BLaER1 (cell line): ENCODE results near the gene ACOX3.

Experiments used
- H3K27ac ChIP-seq: shearing (Covaris generic); formaldehyde crosslinking; 2 replicates; pipeline ENCODE4 v1.8.1; 2022
- H3K27me3 ChIP-seq: shearing (Covaris generic); formaldehyde crosslinking; 2 replicates; pipeline ENCODE4 v1.8.1; 2022
- H3K36me3 ChIP-seq: shearing (Covaris generic); formaldehyde crosslinking; 2 replicates; pipeline ENCODE4 v1.8.1; 2022
- H3K4me1 ChIP-seq: shearing (Covaris generic); formaldehyde crosslinking; 2 replicates; pipeline ENCODE4 v1.8.1; 2022
- H3K4me2 ChIP-seq: shearing (Covaris generic); formaldehyde crosslinking; 2 replicates; pipeline ENCODE4 v1.8.1; 2022
- H3K4me3 ChIP-seq: shearing (Covaris generic); formaldehyde crosslinking; 2 replicates; pipeline ENCODE4 v1.8.1; 2022
- H3K9ac ChIP-seq: shearing (Covaris generic); formaldehyde crosslinking; 2 replicates; pipeline ENCODE4 v1.8.1; 2022
- H3K9me3 ChIP-seq: shearing (Covaris generic); formaldehyde crosslinking; 2 replicates; pipeline ENCODE4 v1.8.1; 2022
- H4K20me1 ChIP-seq: shearing (Covaris generic); formaldehyde crosslinking; 2 replicates; pipeline ENCODE4 v1.8.1; 2022
- Cebpa-rat ChIP-seq: shearing (Covaris generic); IDR thresholded peaks from 2 replicates; pipeline ENCODE4 v1.8.1; 2022

The ACOX3 gene

DNA sequence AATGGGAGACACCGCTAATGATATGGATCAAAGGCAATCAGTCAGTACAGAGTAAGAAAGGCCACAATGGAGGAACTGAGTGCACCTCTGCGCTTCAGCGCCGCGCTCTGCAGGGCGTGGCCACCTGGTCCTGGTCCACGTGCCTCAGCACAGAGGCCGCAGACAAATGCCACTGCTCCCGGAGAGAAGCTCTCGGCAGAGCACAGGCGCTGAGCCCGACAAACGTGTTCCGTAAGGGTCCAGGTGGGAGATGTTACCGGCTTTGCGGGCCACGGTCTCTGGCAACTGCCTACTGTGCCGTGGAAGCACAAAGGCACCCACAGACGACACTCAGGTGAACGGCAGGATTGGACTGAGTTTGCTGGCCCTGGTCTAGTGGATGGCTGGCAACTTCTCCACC, 68.9 kb downstream of the ACOX3 start:
- no peaks in the 10 kb centered on the region for H3K27me3 ChIP-seq
- peaks cover 12% of the 10 kb centered on the region for H4K20me1 ChIP-seq
- H3K4me2 ChIP-seq: peak overlapping the region; percentile 99
- no peaks in the 10 kb centered on the region for H3K9me3 ChIP-seq
- H3K36me3 ChIP-seq: peaks cover 72% of the 10 kb centered on the region
- no peak for TF ChIP-seq Cebpa-rat
- H3K4me3 ChIP-seq: no peak overlapping the region
- peaks cover 76% of the 10 kb centered on the region for H3K4me1 ChIP-seq
- H3K9ac ChIP-seq: no peak overlapping the region
- no peak overlapping the region for H3K27ac ChIP-seq

DNA sequence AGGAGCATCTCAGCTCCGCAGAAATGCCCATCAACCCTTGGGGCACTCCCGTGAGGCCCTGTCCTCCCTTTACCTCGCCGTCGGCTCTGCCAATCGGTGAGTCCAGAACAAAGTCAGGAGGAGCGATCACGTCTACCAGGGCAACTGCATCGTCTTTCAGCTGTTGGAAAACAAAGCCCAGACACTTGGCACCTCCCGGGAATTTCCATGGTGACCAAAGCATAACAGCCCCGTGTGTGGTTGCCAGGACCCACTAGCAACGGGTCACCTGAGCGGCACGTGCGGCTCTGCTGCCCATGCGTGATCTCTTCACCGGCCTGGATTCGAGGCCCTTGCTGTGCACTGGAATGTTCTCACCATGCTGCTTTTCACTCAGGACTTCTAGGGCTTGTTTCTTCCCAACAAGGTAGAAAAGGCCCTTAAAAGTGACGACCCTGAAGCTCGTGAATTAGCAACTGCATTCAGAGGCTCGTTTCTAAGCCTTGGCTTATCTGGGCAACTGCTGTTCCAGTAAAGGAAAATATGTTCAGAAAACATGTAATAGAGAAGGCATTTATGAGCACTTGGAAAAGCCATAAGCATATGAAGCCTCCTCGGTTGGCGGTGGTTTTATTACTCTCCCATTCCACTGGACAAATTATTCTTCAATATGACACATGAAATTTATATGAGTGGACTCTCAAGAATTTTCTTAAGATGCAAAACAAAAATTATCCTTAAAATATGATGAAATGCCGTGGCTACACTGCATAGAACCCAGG, 69.5 kb downstream of the ACOX3 start:
- H4K20me1 ChIP-seq: peaks cover 12% of the 10 kb centered on the region
- H3K4me1 ChIP-seq: peaks cover 70% of the 10 kb centered on the region
- TF ChIP-seq Cebpa-rat: no peak
- peaks cover 73% of the 10 kb centered on the region for H3K36me3 ChIP-seq
- H3K9ac ChIP-seq: no peak overlapping the region
- no peaks in the 10 kb centered on the region for H3K27me3 ChIP-seq
- H3K4me2 ChIP-seq: peak overlapping the region; percentile 99
- H3K9me3 ChIP-seq: no peaks in the 10 kb centered on the region
- H3K27ac ChIP-seq: no peak overlapping the region
- H3K4me3 ChIP-seq: no peak overlapping the region

DNA sequence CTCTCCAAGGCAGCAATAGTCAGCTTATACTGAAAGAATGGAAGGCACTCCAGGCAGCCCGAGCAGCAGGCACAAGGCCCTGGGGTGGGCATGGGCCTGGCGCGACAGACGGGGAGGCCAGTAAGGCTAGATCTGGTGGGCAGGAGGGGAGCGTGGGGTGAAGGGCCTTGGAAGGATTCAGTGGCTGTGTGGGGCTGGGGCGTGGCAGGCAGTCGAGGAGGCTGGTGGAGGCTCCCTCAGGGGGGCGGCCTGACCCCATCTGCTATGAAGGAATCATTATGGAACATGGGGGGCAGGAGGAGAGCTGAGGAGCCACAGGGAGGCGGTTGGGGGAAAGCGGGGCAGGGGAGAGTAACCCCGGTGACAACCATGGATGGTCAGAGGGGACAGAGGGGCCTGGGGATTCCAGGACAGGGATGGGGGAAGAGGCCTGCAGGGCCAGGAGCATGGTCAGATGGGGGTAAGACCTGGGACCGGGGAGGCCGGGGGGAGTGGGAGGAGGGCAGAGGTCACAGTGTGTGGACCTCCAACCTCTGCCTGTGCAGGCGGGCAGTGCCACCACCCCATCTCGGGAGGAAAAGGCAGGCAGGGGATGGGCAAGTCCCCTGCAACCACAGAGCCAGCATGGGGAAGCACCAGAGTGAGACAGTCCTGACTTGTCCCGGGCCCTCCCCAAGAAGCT, 70.3 kb downstream of the ACOX3 start:
- Histone ChIP-seq H4K20me1 (peaks cover 15% of the 10 kb centered on the region), H3K4me2 (peak overlapping the region; percentile 99), H3K4me1 (peaks cover 63% of the 10 kb centered on the region), H3K9me3 (no peaks in the 10 kb centered on the region), H3K27me3 (no peaks in the 10 kb centered on the region), H3K4me3 (no peak overlapping the region), H3K36me3 (peaks cover 76% of the 10 kb centered on the region), H3K27ac (no peak overlapping the region), H3K9ac (no peak overlapping the region)
- TF ChIP-seq Cebpa-rat: no peak

DNA sequence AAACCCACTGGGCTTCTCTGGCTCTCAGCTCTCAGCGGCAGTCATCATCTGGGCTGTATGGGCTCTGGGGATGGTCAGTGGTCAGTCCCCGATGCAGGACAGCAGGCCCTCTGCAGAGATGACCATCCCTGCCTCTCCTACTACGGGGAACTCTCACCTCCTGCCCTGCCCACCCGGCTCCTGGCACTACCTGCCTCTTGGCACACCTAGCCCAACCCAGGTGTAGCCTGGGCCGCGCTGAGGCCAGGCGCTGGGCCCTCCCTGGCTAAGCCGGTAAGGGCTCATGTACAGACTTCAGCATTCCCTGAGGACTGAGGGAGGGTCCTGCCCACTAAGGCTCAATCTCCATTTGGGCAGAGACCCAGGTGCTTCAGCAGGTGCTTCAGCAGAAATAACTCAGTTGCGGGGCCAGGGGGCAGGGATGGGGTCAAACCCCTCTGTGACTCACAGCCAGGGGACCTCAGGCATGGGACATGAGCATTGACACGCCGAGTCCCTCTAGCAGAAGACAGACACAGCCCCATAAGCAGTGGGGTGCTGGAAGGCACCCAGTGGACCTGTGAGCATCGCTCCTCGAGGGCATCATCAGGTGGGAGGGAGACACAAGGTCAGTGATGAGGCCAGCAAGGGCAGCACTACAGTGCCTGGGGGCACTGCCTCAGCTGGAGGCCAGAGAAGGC, 71.0 kb downstream of the ACOX3 start:
- no peaks in the 10 kb centered on the region for H3K27me3 ChIP-seq
- TF ChIP-seq Cebpa-rat: no peak

DNA sequence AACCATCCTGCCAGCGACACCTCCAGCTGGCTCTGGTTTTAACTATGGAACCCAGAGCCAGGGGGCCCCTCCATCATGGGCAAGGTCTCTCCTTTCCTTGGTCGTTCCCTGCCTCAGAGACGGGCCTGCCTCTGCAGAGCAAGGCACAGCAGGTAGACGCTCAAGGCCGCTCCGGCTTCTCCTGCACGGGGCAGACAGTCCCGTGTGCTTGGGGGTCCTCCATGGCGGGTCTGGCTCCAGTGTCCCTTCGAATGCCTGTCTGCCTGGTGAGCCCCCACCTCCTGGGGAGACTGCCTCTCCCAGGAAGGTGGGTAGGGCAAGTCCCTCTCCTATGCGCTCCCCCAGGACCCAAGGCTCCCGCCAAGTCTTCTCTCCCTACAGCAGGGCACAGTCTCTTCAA, 71.5 kb downstream of the ACOX3 start:
- TF ChIP-seq Cebpa-rat: no peak
- Histone ChIP-seq H3K9ac (no peak overlapping the region), H3K27me3 (no peaks in the 10 kb centered on the region), H3K27ac (0 out of 2 replicates have a peak overlapping the region, but pooled peaks have one; percentile 18), H3K4me2 (no peak overlapping the region), H3K9me3 (peaks cover 12% of the 10 kb centered on the region), H3K4me1 (peaks cover 50% of the 10 kb centered on the region), H3K4me3 (no peak overlapping the region), H3K36me3 (peaks cover 80% of the 10 kb centered on the region), H4K20me1 (peaks cover 20% of the 10 kb centered on the region)

More for the DNA sequence above, 71.0 kb downstream of the ACOX3 start:
- H4K20me1 ChIP-seq: peaks cover 20% of the 10 kb centered on the region
- H3K4me3 ChIP-seq: no peak overlapping the region
- H3K27ac ChIP-seq: 0 out of 2 replicates have a peak overlapping the region, but pooled peaks have one; percentile 18
- peak overlapping the region; percentile 99; the same call in 1 of the 2 replicates for H3K4me2 ChIP-seq
- no peak overlapping the region for H3K9ac ChIP-seq
- peaks cover 56% of the 10 kb centered on the region for H3K4me1 ChIP-seq
- peaks cover 6% of the 10 kb centered on the region; the same call in 1 of the 2 replicates for H3K9me3 ChIP-seq
- H3K36me3 ChIP-seq: peaks cover 80% of the 10 kb centered on the region

DNA sequence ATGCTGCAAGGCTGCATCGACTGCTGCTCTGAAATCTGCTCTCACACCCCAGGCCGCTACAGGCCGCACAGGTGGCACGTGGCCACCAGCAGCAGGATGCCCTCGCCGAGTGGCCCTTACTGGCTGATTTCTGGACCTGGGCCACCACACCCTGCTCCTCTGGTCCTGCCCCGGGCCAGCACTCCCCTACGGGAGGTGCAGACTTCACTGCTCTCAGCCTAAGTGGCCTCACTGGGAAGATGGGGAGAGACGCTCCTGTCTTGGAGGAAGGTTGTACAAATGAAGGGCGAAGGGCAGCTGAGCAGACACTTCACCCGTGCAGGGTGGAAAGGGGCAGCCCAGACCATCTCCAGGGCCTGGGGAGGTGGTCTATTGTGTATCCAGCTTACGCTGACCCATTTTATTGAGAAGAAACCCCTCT, 72.5 kb downstream of the ACOX3 start:
- H3K27ac ChIP-seq: no peak overlapping the region
- no peak for TF ChIP-seq Cebpa-rat
- no peak overlapping the region for H3K9ac ChIP-seq
- no peaks in the 10 kb centered on the region for H3K27me3 ChIP-seq
- no peak overlapping the region for H3K4me3 ChIP-seq
- H3K9me3 ChIP-seq: peaks cover 21% of the 10 kb centered on the region
- peaks cover 20% of the 10 kb centered on the region for H4K20me1 ChIP-seq
- peaks cover 80% of the 10 kb centered on the region for H3K36me3 ChIP-seq
- H3K4me2 ChIP-seq: no peak overlapping the region
- peaks cover 41% of the 10 kb centered on the region for H3K4me1 ChIP-seq

DNA sequence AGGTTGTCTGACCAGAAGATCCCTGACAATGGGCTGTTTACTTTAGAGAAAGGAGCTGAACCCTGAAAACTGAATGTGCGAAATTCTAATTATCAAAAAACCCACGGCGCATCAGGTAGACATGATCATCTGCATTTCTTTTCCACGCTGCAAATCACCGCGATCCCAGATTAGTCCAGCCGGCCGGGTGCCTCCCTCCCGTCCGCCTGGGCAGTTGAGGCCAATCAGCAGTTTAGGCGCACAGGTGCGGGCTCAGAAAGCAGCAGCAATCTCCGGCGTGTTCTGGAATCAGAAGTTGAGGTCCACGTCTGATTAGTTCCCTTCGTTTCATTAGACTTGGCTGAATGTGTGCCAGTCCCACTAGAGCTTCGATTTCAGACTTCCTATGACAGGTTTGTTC, 73.9 kb downstream of the ACOX3 start:
- Histone ChIP-seq H3K4me1 (peaks cover 26% of the 10 kb centered on the region), H3K9me3 (peaks cover 36% of the 10 kb centered on the region), H3K4me3 (no peak overlapping the region), H3K36me3 (peaks cover 79% of the 10 kb centered on the region), H3K9ac (no peak overlapping the region), H3K4me2 (no peak overlapping the region), H3K27ac (no peak overlapping the region), H4K20me1 (peaks cover 11% of the 10 kb centered on the region), H3K27me3 (no peaks in the 10 kb centered on the region)
- TF ChIP-seq Cebpa-rat: no peak

DNA sequence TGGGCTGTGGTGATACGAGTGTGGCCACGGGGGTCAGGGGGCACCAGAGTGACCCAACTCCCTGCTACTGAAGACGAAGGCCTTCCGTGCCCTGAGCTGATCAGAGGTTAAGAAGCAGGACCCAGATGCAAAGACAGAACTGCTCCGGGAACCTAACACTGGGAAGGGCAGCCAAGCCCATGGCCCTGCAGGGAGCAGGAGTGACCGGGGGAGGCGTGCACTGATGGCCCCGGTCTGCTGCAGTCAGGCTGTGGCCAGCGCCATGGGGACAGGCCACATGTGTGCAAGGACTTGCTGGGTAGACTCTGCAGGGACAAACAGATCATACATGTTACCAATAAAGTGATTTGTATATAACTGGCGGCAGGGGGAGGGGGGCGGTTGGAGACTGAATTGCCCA, 74.6 kb downstream of the ACOX3 start:
- Histone ChIP-seq H3K9me3 (peaks cover 42% of the 10 kb centered on the region), H4K20me1 (0 out of 2 replicates have a peak, but pooled peaks cover 7% of the 10 kb centered on the region), H3K36me3 (peaks cover 73% of the 10 kb centered on the region), H3K27me3 (no peaks in the 10 kb centered on the region), H3K9ac (no peak overlapping the region), H3K4me1 (peaks cover 20% of the 10 kb centered on the region), H3K4me3 (no peak overlapping the region), H3K27ac (no peak overlapping the region), H3K4me2 (no peak overlapping the region)
- TF ChIP-seq Cebpa-rat: no peak

DNA sequence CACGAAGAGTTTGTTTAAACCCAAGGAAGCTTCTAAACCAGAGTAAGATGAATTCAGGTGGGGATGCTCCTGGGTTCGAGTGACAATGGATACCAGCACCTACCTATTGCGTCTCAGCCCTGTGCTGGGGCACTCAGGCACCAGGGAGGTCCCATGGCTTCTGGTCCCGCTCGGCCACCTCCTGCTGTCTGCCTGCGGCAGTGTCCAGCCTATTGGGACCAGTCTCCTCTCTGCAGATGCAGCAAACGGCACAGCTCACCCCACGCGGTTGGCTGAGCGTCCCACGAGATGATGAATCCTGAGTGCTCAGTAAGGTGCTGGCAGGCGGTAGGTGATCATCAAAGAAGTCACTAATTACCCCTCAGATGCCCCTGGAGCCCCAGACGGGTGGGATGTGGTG, 75.2 kb downstream of the ACOX3 start:
- Histone ChIP-seq H3K27me3 (no peaks in the 10 kb centered on the region), H3K4me1 (peaks cover 14% of the 10 kb centered on the region), H3K27ac (no peak overlapping the region), H3K9me3 (peaks cover 43% of the 10 kb centered on the region), H3K36me3 (peaks cover 71% of the 10 kb centered on the region), H3K4me3 (no peak overlapping the region), H3K4me2 (no peak overlapping the region), H3K9ac (no peak overlapping the region), H4K20me1 (0 out of 2 replicates have a peak, but pooled peaks cover 7% of the 10 kb centered on the region)
- no peak for TF ChIP-seq Cebpa-rat
